GM13976 (cell line): Measurements from ENCODE around the gene EEFSEC.

Experiments used
- DNase-seq: peaks from one replicate; pipeline ENCODE4 v3.0.0; 2012; ENCODE audit warnings: low spot score
- in situ Hi-C: fragments of 300-500 bp; cut with MboI; formaldehyde crosslinking; loops from one replicate; pipeline ENCODE4 v1.12.0; 2022; ENCODE audit warnings: low sequenced_read_pairs, mixed read lengths, inconsistent platforms; ENCODE audit not compliant: unreplicated experiment
- TF ChIP-seq, protein P1 (sequence below): IDR thresholded peaks from 2 replicates; pipeline ENCODE4 v1.5.1; 2012; ENCODE audit warnings: borderline replicate concordance, mild to moderate bottlenecking; ENCODE audit not compliant: insufficient read depth; ENCODE audit errors: extremely low read depth, missing control alignments, control extremely low read depth

EEFSEC gene

DNA sequence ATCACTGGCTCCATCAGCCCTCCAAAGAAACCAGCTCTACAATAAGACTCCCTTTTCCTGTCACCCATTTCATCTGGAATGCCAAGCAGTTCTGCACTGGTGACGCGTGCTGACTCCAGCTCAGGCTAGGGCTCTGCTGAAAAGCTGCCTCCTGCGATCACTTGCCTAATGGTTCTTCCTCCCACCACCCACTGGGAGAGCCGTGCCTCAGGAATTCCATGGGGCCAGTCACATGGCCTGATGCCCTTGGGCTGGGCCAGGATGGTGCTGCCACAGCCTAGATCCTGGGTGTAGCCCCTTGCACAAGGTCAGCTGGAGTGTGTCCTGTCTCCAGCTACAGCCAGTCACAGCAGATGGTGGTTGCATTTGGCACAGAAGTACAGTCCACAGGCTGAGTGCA lies 214.5 kb downstream of the EEFSEC start:
- in situ Hi-C loops = no loop called here
- no peak for DNase-seq

GRCh38 chr3:128368626-128369025 lies 215.3 kb downstream of the EEFSEC start:
- TF ChIP-seq, protein P1, sequence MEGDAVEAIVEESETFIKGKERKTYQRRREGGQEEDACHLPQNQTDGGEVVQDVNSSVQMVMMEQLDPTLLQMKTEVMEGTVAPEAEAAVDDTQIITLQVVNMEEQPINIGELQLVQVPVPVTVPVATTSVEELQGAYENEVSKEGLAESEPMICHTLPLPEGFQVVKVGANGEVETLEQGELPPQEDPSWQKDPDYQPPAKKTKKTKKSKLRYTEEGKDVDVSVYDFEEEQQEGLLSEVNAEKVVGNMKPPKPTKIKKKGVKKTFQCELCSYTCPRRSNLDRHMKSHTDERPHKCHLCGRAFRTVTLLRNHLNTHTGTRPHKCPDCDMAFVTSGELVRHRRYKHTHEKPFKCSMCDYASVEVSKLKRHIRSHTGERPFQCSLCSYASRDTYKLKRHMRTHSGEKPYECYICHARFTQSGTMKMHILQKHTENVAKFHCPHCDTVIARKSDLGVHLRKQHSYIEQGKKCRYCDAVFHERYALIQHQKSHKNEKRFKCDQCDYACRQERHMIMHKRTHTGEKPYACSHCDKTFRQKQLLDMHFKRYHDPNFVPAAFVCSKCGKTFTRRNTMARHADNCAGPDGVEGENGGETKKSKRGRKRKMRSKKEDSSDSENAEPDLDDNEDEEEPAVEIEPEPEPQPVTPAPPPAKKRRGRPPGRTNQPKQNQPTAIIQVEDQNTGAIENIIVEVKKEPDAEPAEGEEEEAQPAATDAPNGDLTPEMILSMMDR = no peak
- in situ Hi-C loops = no loop called here
- no peak for DNase-seq

More for the DNA sequence above, 214.5 kb downstream of the EEFSEC start:
- TF ChIP-seq, protein P1 = no peak

- DNase-seq = no peak
- TF ChIP-seq, protein P1 = no peak
- in situ Hi-C loops = no loop called here
Observed at GRCh38 chr3:128369121-128369703, 215.9 kb downstream of the EEFSEC start.

DNA sequence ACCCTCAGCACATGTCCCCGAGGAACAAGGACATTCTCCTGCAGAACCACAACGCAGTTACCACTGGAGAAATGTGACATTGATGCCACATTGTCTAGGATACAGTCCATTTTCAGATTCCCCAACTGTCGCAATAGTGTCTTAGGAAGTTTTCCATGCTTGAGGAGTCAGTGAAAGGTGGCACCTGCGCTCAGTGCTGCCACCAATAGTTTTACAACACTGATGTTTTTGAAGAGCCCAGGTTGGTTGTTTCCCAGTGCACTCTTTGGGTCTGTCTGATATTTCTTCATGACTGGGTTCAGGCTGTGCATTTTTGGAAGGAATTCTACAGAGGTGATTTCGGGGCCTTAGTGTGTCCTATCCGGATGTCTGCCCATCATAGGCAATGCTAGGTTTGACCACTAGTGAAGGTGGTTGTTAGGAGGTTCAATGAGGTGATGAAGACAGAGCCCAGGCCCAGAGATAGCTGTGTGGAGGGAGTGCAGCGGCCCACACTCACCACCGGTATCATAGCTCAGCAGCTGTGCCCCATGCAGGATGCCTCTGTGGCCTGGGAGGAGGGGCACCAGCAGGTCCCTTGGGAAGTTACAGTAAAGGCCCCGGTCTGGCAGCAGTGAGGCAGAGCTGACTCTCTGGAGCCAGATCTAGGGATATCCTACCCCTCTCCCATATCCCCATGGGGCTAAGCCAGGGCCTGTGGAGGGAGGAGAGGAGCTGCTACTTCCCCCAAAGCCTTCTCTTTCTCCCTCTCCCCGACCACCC lies 216.8 kb downstream of the EEFSEC start:
- DNase-seq = no peak
- TF ChIP-seq, protein P1 = no peak
- in situ Hi-C loops = no loop called here

DNA sequence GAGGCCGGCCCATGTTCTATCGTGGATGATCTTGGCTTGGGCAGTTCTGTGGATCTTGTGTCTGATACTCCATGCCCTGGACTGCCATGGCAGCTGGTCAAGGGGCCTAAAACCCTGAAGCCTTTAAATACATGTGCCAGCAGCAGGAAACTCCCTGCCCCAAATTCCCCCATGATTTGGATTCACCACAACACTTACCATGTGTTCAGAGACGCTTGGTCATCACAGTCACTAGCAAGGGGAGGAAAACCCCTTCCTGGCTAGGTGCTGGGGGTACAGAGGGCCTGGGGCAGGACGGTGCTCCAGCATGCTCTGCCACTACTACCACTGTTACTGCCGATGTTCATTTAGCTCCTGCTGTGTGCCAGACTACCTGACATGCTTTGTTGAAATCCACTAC lies 219.0 kb downstream of the EEFSEC start:
- in situ Hi-C loops = no loop called here
- DNase-seq = peak; percentile 71
- TF ChIP-seq, protein P1 = no peak

DNA sequence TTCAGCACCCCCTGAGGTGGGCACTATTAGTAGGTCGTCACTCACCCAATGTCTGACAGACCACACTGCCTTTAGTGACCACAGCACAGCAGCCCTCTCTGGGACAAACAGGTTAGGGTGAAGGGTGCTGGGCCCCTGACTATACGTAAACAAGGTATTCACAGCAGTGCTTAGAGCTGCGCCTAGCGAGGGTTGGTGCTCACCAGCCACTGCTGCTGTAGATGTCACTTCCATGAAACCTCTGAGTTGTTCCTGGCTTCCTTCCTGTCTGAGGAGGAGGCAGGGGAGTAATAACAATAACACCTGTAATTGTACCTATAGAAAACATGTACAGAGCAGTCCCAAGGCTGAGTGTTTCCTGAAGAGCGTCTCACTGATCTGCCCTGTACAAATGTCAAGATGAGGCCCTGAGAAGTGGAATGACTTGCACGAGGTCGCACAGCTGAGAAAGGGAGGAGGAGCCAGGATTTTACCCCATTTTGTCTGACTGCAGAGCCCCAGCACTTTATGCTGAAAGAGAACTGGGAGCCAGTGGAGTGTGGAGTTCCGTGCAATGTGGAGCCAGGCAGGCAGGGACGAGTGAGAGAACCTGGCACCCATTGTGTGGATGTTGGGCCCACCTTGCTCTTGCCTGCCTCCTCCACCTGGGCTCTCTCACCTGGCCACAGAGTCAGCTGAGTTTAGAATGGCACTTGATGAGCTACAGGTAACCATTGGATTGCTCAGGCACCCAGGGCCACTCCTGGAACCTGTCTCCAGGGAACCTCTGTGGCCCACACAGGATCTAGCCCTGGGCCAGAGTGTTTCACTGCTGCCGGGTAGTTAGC lies 219.6 kb downstream of the EEFSEC start:
- DNase-seq = no peak
- TF ChIP-seq, protein P1 = no peak
- in situ Hi-C loops = no loop called here
